Left renal pelvis (tissue), 4 donors: ENCODE measurements around the gene TLE3. TPM values are rescaled to one million over a fixed set of nuclear protein-coding genes. Genes with fewer than 3 reads are reported as not detected.

Experiments
- DNase-seq, 4 donors: peaks; one replicate each; pipeline ENCODE4 v3.0.0-alpha.2; 2013; ENCODE audit warnings: low read depth in 4 of 4, low spot score in 3 of 4
- polyA plus RNA-seq, 4 donors: library from polyadenylated mRNA; unstranded; fragments of 120-200 nt; gene quantifications; one replicate each; pipeline ENCODE4 v1.2.1, GENCODE V29; 2013; ENCODE audit not compliant: insufficient read length in 4 of 4

Gene TLE3
- polyA plus RNA-seq, 4 donors = 31.3 to 46.5 (median 44.7) TPM

- no peak for DNase-seq
Observed at GRCh38 chr15:70088455-70088854, 9.3 kb downstream of the TLE3 start.

GRCh38 chr15:70087708-70088352 lies 9.9 kb downstream of the TLE3 start:
- no peak for DNase-seq

GRCh38 chr15:70086636-70087035 lies 11.1 kb downstream of the TLE3 start:
- no peak for DNase-seq

- no peak for DNase-seq
Observed at GRCh38 chr15:70084461-70084860, 13.3 kb downstream of the TLE3 start.

- DNase-seq = no peak
Observed at GRCh38 chr15:70083946-70084345, 13.8 kb downstream of the TLE3 start.

GRCh38 chr15:70083418-70083817 lies 14.3 kb downstream of the TLE3 start:
- no peak for DNase-seq

- no peak for DNase-seq
Observed at GRCh38 chr15:70082281-70082900, 15.3 kb downstream of the TLE3 start.

GRCh38 chr15:70081612-70082011 lies 16.1 kb downstream of the TLE3 start:
- no peak for DNase-seq

- DNase-seq = no peak
Observed at GRCh38 chr15:70080347-70080746, 17.4 kb downstream of the TLE3 start.

- DNase-seq = no peak
Observed at GRCh38 chr15:70079888-70080287, 17.8 kb downstream of the TLE3 start.

- no peak for DNase-seq
Observed at GRCh38 chr15:70078578-70079417, 18.9 kb downstream of the TLE3 start.

GRCh38 chr15:70077188-70078147 lies 20.2 kb downstream of the TLE3 start:
- no peak for DNase-seq

GRCh38 chr15:70074380-70074779 lies 23.3 kb downstream of the TLE3 start:
- DNase-seq = no peak

- DNase-seq = no peak
Observed at GRCh38 chr15:70072479-70072878, 25.2 kb downstream of the TLE3 start.

- no peak for DNase-seq
Observed at GRCh38 chr15:70071799-70072198, 25.9 kb downstream of the TLE3 start.

- no peak for DNase-seq
Observed at GRCh38 chr15:70069716-70070115, 28.0 kb downstream of the TLE3 start.

- no peak for DNase-seq
Observed at GRCh38 chr15:70068783-70069565, 28.7 kb downstream of the TLE3 start.

- no peak for DNase-seq
Observed at GRCh38 chr15:70067681-70068080, 30.0 kb downstream of the TLE3 start.

GRCh38 chr15:70067011-70067410 lies 30.7 kb downstream of the TLE3 start:
- DNase-seq = no peak

GRCh38 chr15:70066447-70066846 lies 31.3 kb downstream of the TLE3 start:
- DNase-seq = no peak
